Breast epithelium (tissue), 3 donors: ENCODE data around the gene C2orf68.

Experiments used
- POLR2A ChIP-seq: fragments of 450-650 bp; IDR thresholded peaks from one replicate; pipeline ENCODE4 v1.6.1; 2016; ENCODE audit warnings: antibody characterized with exemption, mild to moderate bottlenecking, moderate library complexity
- POLR2AphosphoS5 ChIP-seq, 3 donors: sonication (generic); formaldehyde crosslinking; IDR thresholded peaks; one replicate each; pipeline ENCODE4 v1.6.1; 2017; ENCODE audit warnings: antibody characterized with exemption in 3 of 3
- TF ChIP-seq, protein P1 (sequence below), 3 donors: fragments of 450-650 bp; IDR thresholded peaks; one replicate each; pipeline ENCODE4 v1.5.1; 2016 to 2017; ENCODE audit warnings: antibody characterized with exemption in 3 of 3, mild to moderate bottlenecking in 3 of 3, moderate library complexity in 3 of 3

DNA sequence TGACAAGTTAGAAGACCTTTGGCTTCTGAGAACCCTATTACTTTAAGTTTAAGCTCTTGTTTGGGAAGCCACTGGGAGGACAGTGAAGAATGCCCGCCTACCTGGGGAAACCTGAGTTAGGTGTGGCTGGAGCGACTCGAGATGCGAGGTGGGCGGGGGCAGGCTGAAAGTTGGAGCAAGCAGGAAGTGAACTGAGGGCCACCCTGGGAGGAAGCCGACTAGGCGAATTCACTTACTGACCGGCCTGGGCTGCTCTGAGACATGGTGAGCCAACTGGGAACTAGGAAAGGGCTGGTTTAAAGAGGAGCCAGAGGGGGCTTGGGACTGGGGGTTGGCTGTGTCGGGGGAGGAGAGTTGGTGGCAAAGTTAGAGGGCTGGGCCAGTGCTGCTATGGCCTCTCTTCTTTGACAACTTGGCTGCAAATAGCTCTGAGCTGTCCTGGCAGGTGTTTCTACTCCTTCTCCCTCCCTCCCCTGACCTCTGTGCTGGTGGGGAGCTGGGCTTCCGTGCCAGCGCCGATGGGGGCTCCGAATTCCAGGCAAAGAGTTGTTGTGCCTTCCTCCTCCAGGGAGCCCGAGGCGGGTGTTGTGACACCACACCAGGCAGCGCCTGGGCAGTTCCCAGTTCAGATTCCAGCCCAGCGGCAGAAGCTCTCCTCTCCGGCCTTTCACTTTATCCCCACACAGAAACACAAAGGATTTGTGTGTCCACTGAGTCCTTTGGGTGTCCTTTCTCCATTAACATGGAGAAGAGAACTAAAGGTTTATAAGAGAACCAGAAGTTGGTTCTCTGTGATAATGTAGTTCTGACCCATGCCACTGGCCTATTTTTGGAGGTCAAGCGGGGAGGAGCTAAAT, 34.3 kb downstream of the C2orf68 start, which contains the start of gene VAMP8:
- TF ChIP-seq, protein P1, sequence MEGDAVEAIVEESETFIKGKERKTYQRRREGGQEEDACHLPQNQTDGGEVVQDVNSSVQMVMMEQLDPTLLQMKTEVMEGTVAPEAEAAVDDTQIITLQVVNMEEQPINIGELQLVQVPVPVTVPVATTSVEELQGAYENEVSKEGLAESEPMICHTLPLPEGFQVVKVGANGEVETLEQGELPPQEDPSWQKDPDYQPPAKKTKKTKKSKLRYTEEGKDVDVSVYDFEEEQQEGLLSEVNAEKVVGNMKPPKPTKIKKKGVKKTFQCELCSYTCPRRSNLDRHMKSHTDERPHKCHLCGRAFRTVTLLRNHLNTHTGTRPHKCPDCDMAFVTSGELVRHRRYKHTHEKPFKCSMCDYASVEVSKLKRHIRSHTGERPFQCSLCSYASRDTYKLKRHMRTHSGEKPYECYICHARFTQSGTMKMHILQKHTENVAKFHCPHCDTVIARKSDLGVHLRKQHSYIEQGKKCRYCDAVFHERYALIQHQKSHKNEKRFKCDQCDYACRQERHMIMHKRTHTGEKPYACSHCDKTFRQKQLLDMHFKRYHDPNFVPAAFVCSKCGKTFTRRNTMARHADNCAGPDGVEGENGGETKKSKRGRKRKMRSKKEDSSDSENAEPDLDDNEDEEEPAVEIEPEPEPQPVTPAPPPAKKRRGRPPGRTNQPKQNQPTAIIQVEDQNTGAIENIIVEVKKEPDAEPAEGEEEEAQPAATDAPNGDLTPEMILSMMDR (IDR thresholded peaks at IDR 0.05), result no peak
- TF ChIP-seq POLR2A (peak; percentile 28), POLR2AphosphoS5 (IDR thresholded peaks at IDR 0.05) (no peak)
